Measurements from ENCODE around the gene HEPACAM. TPM values are rescaled to one million over a fixed set of nuclear protein-coding genes. Genes with fewer than 3 reads are reported as not detected.

HEPACAM gene
- total RNA-seq, 4 donors from 2014 or later = 0.67 to 1.7 TPM; not detected in 2

DNA sequence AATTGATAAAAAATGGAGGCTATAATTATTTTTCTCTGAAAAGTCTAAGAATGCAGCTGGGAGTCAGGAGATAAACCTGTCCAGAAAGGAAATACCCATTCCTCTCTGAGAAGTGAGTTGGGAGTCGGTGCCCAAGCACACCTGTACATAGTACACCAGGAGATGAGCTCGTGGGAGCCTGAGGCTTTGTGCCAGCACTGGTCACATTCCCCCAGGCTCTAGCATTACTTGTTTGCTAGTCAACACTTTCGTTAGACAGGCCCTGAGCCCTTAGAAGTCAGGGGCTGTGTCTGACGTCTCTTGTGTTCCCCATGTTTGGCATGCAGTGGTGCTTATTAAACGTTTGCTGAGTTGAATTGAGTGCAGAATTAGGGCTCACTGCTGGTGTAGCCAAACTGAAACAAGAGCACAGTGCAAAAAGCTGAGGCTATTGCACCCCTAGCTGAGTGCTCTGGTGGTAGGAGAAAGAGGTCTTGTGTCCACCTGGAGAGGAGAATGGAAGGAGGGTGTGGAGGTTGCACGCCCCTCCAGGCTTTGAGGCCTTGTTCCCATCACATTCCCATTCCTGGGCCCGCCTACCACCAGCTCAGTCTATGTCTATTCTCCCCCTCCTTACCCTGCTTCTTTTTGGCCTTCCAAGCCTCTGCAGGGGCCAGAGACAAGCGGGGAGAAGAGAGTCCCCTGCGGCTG is 45.0 kb downstream of the HEPACAM start:
- no peaks in the 10 kb centered on the region for H3K36me3 ChIP-seq
- TF ChIP-seq, protein P1, sequence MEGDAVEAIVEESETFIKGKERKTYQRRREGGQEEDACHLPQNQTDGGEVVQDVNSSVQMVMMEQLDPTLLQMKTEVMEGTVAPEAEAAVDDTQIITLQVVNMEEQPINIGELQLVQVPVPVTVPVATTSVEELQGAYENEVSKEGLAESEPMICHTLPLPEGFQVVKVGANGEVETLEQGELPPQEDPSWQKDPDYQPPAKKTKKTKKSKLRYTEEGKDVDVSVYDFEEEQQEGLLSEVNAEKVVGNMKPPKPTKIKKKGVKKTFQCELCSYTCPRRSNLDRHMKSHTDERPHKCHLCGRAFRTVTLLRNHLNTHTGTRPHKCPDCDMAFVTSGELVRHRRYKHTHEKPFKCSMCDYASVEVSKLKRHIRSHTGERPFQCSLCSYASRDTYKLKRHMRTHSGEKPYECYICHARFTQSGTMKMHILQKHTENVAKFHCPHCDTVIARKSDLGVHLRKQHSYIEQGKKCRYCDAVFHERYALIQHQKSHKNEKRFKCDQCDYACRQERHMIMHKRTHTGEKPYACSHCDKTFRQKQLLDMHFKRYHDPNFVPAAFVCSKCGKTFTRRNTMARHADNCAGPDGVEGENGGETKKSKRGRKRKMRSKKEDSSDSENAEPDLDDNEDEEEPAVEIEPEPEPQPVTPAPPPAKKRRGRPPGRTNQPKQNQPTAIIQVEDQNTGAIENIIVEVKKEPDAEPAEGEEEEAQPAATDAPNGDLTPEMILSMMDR (IDR thresholded peaks at IDR 0.05) = no peak
- TF ChIP-seq POLR2A (IDR thresholded peaks at IDR 0.05) = no peak
- no peaks in the 10 kb centered on the region for H3K4me1 ChIP-seq
- no peak overlapping the region for H3K4me3 ChIP-seq
- peak in 1 of 3 donors; percentile 5 for DNase-seq
- H3K27me3 ChIP-seq = no peaks in the 10 kb centered on the region
- no peak overlapping the region for H3K27ac ChIP-seq
- H3K9me3 ChIP-seq = no peaks in the 10 kb centered on the region

DNA sequence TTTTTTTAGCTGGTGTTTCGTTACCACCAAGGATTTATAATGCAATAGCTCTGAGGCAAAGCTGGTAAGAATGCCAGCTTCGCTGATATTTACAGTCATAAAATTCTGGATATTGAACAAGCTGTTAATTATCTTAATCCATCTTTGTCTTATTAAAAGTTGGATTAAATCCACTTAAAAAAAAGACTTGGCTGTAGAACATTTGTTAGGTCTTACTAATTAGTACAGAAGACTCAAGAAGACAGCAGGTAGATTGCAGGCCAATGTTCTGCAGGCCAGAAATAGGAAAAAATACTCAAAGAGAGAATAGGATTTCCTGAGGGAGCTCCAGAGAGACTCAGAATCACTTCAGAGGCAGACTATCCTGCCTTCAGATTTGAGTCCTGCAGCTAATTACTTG is 45.7 kb downstream of the HEPACAM start:
- no peaks in the 10 kb centered on the region for H3K4me1 ChIP-seq
- H3K9me3 ChIP-seq = no peaks in the 10 kb centered on the region
- no peak for DNase-seq
- TF ChIP-seq POLR2A (IDR thresholded peaks at IDR 0.05) = no peak
- TF ChIP-seq, protein P1 (IDR thresholded peaks at IDR 0.05) = no peak
- no peaks in the 10 kb centered on the region for H3K36me3 ChIP-seq
- H3K27ac ChIP-seq = no peak overlapping the region
- H3K27me3 ChIP-seq = no peaks in the 10 kb centered on the region
- H3K4me3 ChIP-seq = no peak overlapping the region

DNA sequence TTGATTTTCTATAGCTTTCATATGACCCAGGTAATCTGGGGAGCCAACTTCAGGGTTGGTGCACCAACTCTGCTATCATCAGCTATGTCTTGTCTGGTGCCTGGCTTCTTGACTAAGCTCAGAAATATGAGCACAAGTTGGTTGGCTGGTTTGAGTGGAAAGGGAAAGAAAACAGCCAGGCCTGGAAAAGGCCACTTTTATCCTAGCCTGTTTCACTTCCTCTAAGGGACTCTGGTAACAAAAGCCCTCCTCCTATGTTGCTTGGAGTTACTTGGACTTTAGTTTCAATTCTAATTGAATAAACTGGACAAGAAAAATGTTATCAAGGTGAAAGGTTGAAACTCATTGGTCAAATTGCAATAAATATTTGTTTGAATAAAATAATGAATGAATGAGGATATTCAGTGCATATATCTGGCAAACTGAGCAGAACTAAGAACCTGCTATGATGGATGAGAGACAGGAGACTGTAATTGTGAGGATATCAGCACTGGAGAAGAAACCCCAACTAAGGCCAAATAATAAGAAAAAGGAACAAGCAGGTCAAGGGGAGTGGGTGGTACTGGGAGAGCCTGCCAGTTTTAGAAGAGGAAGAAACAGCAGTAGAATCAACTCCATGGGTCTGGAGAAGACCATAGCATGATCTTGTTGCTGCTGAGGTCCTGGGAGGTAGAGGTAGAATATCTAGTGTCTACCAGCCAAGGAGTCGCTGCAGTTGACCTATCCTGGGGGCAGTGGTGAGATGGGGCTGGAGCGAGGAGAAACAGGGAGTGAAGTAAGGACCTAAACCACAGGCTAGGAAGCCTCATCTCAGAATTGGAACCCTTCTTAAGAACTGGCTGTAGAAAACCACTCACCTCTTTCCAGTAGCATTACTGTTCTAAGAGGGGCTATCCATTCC is 46.4 kb downstream of the HEPACAM start:
- H3K9me3 ChIP-seq = no peaks in the 10 kb centered on the region
- no peak overlapping the region for H3K4me3 ChIP-seq
- no peak overlapping the region for H3K27ac ChIP-seq
- H3K4me1 ChIP-seq = no peaks in the 10 kb centered on the region
- TF ChIP-seq, protein P1 (IDR thresholded peaks at IDR 0.05) = no peak
- TF ChIP-seq POLR2A (IDR thresholded peaks at IDR 0.05) = no peak
- H3K27me3 ChIP-seq = no peaks in the 10 kb centered on the region
- H3K36me3 ChIP-seq = no peaks in the 10 kb centered on the region
- DNase-seq = no peak

DNA sequence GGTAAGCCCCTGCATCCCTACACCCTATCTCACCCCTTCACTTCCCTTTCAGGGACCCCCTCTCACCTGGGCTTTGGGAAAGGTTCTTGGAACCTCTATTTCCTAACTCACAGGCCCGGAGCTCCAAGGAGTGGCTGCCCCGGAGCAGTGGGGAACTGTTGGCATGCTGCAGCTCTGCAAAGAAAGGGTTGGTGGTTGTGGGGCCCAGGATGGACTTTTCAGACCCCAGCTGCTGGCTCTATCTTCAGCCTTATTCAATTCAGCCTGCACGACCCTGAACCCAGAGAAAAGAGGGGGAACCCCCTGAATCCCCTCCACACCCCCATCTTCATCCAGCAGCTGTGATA is 48.2 kb downstream of the HEPACAM start:
- no peaks in the 10 kb centered on the region for H3K4me1 ChIP-seq
- H3K27me3 ChIP-seq = no peaks in the 10 kb centered on the region
- no peaks in the 10 kb centered on the region for H3K36me3 ChIP-seq
- H3K27ac ChIP-seq = no peak overlapping the region
- TF ChIP-seq, protein P1 (IDR thresholded peaks at IDR 0.05) = no peak
- no peak for TF ChIP-seq POLR2A (IDR thresholded peaks at IDR 0.05)
- H3K4me3 ChIP-seq = no peak overlapping the region
- no peak for DNase-seq
- H3K9me3 ChIP-seq = no peaks in the 10 kb centered on the region

DNA sequence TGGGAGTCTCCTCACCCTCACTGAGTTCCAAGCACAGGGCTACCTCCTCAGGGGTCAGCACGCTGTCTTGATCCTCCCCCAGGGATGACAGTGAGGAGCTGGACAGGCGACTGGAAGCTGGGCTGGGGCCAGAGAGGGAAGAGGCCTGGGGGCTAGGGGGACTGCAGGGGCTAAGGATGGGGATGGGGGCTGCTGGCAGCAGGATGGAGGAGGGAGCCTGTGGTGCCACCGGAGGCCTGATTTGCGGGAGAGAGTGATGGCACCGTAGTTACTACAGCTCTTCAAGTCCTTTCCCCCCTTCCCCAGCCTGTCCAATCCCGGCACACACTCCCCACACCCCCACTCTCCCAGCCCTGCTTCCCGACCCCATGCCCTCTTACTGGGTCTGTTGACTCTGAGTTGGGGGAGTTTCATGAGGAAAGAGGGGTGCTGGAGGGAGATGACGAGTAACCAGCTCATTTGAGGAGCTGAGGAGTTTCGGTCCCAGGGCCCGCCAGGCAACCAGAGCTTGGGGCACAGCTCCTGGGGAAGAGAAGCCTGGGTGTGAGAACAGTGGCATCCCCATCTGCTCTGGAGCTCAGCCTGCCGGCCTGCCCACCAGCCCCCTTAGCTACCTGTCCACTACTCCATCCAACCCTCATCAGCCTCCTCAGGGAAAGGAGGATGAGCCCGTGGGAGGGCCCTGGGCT is 48.7 kb downstream of the HEPACAM start:
- Histone ChIP-seq H3K9me3 (no peaks in the 10 kb centered on the region), H3K27ac (no peak overlapping the region), H3K27me3 (no peaks in the 10 kb centered on the region), H3K36me3 (no peaks in the 10 kb centered on the region), H3K4me1 (no peaks in the 10 kb centered on the region), H3K4me3 (no peak overlapping the region)
- TF ChIP-seq, protein P1 (IDR thresholded peaks at IDR 0.05) = no peak
- TF ChIP-seq POLR2A (IDR thresholded peaks at IDR 0.05) = no peak
- DNase-seq = no peak
